HFFc6 (cell line): ENCODE data around the gene FOXL1. TPM values are rescaled to one million over a fixed set of nuclear protein-coding genes. Genes with fewer than 3 reads are reported as not detected.

Source experiments
- DNase-seq: peaks from one replicate; pipeline ENCODE4 v3.0.0-alpha.2; 2018
- H3K27ac Mint-ChIP-seq: 2 replicates; pipeline ENCODE4 v1.8.0; 2020; ENCODE audit warnings: mild to moderate bottlenecking, mixed read lengths
- H3K27me3 Mint-ChIP-seq: 2 replicates; pipeline ENCODE4 v1.8.0; 2021; ENCODE audit warnings: mild to moderate bottlenecking, moderate library complexity, mixed read lengths; ENCODE audit not compliant: insufficient read depth
- H3K36me3 Mint-ChIP-seq: 2 replicates; pipeline ENCODE4 v1.8.0; 2021; ENCODE audit warnings: low read depth, mixed read lengths
- H3K4me1 Mint-ChIP-seq: 2 replicates; pipeline ENCODE4 v1.8.0; 2020; ENCODE audit warnings: low read depth, mixed read lengths
- H3K4me3 Mint-ChIP-seq: 2 replicates; pipeline ENCODE4 v1.8.0; 2020; ENCODE audit warnings: mild to moderate bottlenecking, moderate library complexity, mixed read lengths
- H3K9me3 Mint-ChIP-seq: 2 replicates; pipeline ENCODE4 v1.8.0; 2020; ENCODE audit warnings: mild to moderate bottlenecking, mixed read lengths
- total RNA-seq, 6 experiments: library from RNA; stranded (reverse); fragmentation: NEBNext Ultra II Directional; extraction: Animal tissue kit (Norgen Biotek cat#: 25700); gene quantifications; 2 replicates in 1 of 6; 3 replicates in 5 of 6; pipeline ENCODE4 v1.2.3, GENCODE V29; 2021
- TF ChIP-seq, protein P1 (sequence below): fragments of 200-600 bp; sonication (generic); IDR thresholded peaks from 2 replicates; pipeline ENCODE4 v1.5.0; 2021; ENCODE audit warnings: antibody characterized with exemption, mild to moderate bottlenecking

FOXL1 gene
- total RNA-seq, 6 experiments from 2014 or later: 20.2 to 25.3 (median 21.6) TPM

DNA sequence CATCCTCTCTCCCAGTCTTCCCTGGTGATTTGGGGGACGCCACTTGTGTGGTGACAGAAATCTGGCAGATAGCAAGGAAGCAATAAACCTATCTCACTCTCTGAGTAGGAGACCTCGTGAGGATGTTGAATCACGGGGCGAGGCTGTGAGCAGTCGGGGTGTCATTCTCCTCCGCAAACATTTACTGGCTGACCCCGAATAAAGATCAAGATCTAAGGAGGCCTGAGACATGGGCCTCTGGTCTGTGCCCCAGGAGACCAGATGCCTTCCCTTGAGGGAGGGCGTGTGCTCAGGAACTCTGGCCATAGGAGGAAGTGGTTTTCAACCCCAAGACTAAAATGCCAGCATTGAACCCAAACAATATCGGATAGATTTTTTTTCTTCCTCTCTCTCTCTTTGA lies 53.1 kb downstream of the FOXL1 start:
- H3K4me1 Mint-ChIP-seq: peaks cover 90% of the 10 kb centered on the region
- H3K27ac Mint-ChIP-seq: peak overlapping the region; percentile 95
- H3K4me3 Mint-ChIP-seq: peak overlapping the region; percentile 75
- H3K27me3 Mint-ChIP-seq: no peaks in the 10 kb centered on the region; the same call in none of the 2 replicates
- TF ChIP-seq, protein P1, sequence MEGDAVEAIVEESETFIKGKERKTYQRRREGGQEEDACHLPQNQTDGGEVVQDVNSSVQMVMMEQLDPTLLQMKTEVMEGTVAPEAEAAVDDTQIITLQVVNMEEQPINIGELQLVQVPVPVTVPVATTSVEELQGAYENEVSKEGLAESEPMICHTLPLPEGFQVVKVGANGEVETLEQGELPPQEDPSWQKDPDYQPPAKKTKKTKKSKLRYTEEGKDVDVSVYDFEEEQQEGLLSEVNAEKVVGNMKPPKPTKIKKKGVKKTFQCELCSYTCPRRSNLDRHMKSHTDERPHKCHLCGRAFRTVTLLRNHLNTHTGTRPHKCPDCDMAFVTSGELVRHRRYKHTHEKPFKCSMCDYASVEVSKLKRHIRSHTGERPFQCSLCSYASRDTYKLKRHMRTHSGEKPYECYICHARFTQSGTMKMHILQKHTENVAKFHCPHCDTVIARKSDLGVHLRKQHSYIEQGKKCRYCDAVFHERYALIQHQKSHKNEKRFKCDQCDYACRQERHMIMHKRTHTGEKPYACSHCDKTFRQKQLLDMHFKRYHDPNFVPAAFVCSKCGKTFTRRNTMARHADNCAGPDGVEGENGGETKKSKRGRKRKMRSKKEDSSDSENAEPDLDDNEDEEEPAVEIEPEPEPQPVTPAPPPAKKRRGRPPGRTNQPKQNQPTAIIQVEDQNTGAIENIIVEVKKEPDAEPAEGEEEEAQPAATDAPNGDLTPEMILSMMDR: no peak
- no peaks in the 10 kb centered on the region for H3K9me3 Mint-ChIP-seq
- H3K36me3 Mint-ChIP-seq: peaks cover 13% of the 10 kb centered on the region
- peak; percentile 87 for DNase-seq

Other genes starting within 250 kb of the FOXL1 start
- 10 to 100 TPM; 12.5 to 20.5 (median 17.9) TPM for gene FOXF1, start 68.0 kb upstream of the FOXL1 start, total RNA-seq
- gene MTHFSD, start 23.3 kb upstream of the FOXL1 start, total RNA-seq: 10 to 100 TPM; 16.8 to 18.6 (median 17.0) TPM
- gene FOXC2, start 11.7 kb upstream of the FOXL1 start, total RNA-seq: 1 to 10 TPM; 6.3 to 8.4 (median 7.9) TPM